H1 (cell line): Measurements from ENCODE around the gene HLX. TPM values are rescaled to one million over a fixed set of nuclear protein-coding genes. Genes with fewer than 3 reads are reported as not detected.

Experiments
- CTCF ChIA-PET: fragments of 300-600 bp; sonication (Branson Sonifier 250); formaldehyde crosslinking; loops from one replicate; lab custom pipeline; 2021; ENCODE audit not compliant: partially characterized antibody; lab: Charles Lee
- POLR2A ChIA-PET: fragments of 300-600 bp; sonication (Branson Sonifier 250); formaldehyde crosslinking; loops from one replicate; lab custom pipeline; 2021; ENCODE audit warnings: inconsistent platforms; ENCODE audit not compliant: partially characterized antibody; lab: Charles Lee
- DNase-seq, 2 experiments: peaks; one replicate each; pipeline versions ENCODE4 v3.0.0 to v3.0.0-alpha.2; 2010 to 2022; ENCODE audit warnings: low spot score in 2 of 2, low read depth in 1 of 2, mixed read lengths in 1 of 2
- FAIRE-seq: peaks from 2 replicates; lab custom pipeline; 2011; peaks lifted over from hg19 to GRCh38; lab: Jason Lieb, UNC
- H2AFZ ChIP-seq: 2 replicates; pipeline ENCODE4 v1.8.1; 2012; ENCODE audit warnings: low read length, inconsistent platforms
- H2AK5ac ChIP-seq: 2 replicates; pipeline ENCODE4 v1.6.1; 2013; ENCODE audit warnings: low read depth, low read length
- H2BK120ac ChIP-seq: replicated peaks from 2 replicates; pipeline ENCODE3; 2013; ENCODE audit warnings: low read depth, low read length, inconsistent platforms
- H2BK12ac ChIP-seq: 2 replicates; pipeline ENCODE4 v1.6.1; 2013; ENCODE audit warnings: low read depth, low read length
- H2BK15ac ChIP-seq: 2 replicates; pipeline ENCODE4 v1.6.1; 2013; ENCODE audit warnings: low read length
- H2BK20ac ChIP-seq: 2 replicates; pipeline ENCODE4 v1.6.1; 2013; ENCODE audit warnings: low read length
- H2BK5ac ChIP-seq: 2 replicates; pipeline ENCODE4 v1.6.1; 2013; ENCODE audit warnings: low read depth, low read length
- H3K14ac ChIP-seq: 2 replicates; pipeline ENCODE4 v1.6.1; 2013; ENCODE audit warnings: inconsistent platforms; ENCODE audit not compliant: insufficient read length
- H3K18ac ChIP-seq: 2 replicates; pipeline ENCODE4 v1.6.1; 2013; ENCODE audit warnings: low read length; ENCODE audit errors: extremely low read depth
- H3K23ac ChIP-seq: 2 replicates; pipeline ENCODE4 v1.6.1; 2013; ENCODE audit warnings: inconsistent platforms; ENCODE audit not compliant: insufficient read length
- H3K23me2 ChIP-seq: 2 replicates; pipeline ENCODE4 v1.6.1; 2013; ENCODE audit warnings: low read depth, low read length
- H3K27ac ChIP-seq: 2 replicates; pipeline ENCODE4 v1.6.1; 2011; ENCODE audit warnings: low read depth, low read length, inconsistent platforms
- H3K27me3 ChIP-seq, 4 experiments: replicated peaks in 1 of 4; 1 replicate in 1 of 4; 2 replicates in 3 of 4; pipeline versions ENCODE4 v1.6.1 to v1.8.1; 2011 to 2013; ENCODE audit warnings: low read length in 3 of 4, mild to moderate bottlenecking in 3 of 4, inconsistent platforms in 2 of 4, mixed read lengths in 2 of 4, moderate library complexity in 1 of 4; ENCODE audit not compliant: control insufficient read depth in 3 of 4, insufficient read depth in 3 of 4; ENCODE audit errors: extremely low read depth in 1 of 4
- H3K36me3 ChIP-seq, 4 experiments: 2 replicates each; pipeline versions ENCODE4 v1.6.1 to v1.8.1; 2011 to 2013; ENCODE audit warnings: mild to moderate bottlenecking in 4 of 4, low read length in 3 of 4, moderate library complexity in 2 of 4, control low read depth in 1 of 4, inconsistent platforms in 1 of 4; ENCODE audit not compliant: insufficient read depth in 4 of 4, control insufficient read depth in 2 of 4
- H3K4ac ChIP-seq: replicated peaks from 2 replicates; pipeline ENCODE3; 2013; ENCODE audit warnings: low read length, low read depth, mixed read lengths, inconsistent platforms; ENCODE audit not compliant: insufficient read length
- H3K4me1 ChIP-seq, 4 experiments: replicated peaks in 1 of 4; 1 replicate in 1 of 4; 2 replicates in 3 of 4; pipeline versions ENCODE4 v1.6.1 to v1.8.1; 2011 to 2013; ENCODE audit warnings: low read length in 3 of 4, inconsistent platforms in 2 of 4, mixed read lengths in 1 of 4; ENCODE audit not compliant: insufficient read depth in 4 of 4, control insufficient read depth in 3 of 4
- H3K4me2 ChIP-seq, 2 experiments: 2 replicates each; pipeline versions ENCODE4 v1.6.1 to v1.8.1; 2011 to 2013; ENCODE audit warnings: low read depth in 2 of 2, low read length in 2 of 2, control low read depth in 1 of 2, inconsistent platforms in 1 of 2, mild to moderate bottlenecking in 1 of 2; ENCODE audit not compliant: insufficient read depth in 1 of 2
- H3K4me3 ChIP-seq, 4 experiments: fragments of 200-600, 300-600 bp in 1 of 4; sonication (generic), shearing (Covaris generic), sonication (Bioruptor Twin) in 1 of 4; 2 replicates each; pipeline versions ENCODE4 v1.5.1 to v1.8.1; 2011 to 2016; ENCODE audit warnings: low read length in 4 of 4, low read depth in 3 of 4, control low read depth in 2 of 4, inconsistent platforms in 2 of 4, mild to moderate bottlenecking in 2 of 4, mixed read lengths in 1 of 4, moderate library complexity in 1 of 4; ENCODE audit not compliant: insufficient read depth in 2 of 4; ENCODE audit errors: extremely low read depth in 1 of 4
- H3K56ac ChIP-seq: replicated peaks from 2 replicates; pipeline ENCODE3; 2013; ENCODE audit warnings: low read depth, mild to moderate bottlenecking, mixed read lengths, low read length, inconsistent platforms; ENCODE audit not compliant: insufficient read length
- H3K79me1 ChIP-seq: 2 replicates; pipeline ENCODE4 v1.6.1; 2013; ENCODE audit warnings: low read depth, low read length, control low read depth
- H3K79me2 ChIP-seq, 2 experiments: 2 replicates each; pipeline versions ENCODE4 v1.6.1 to v1.8.1; 2012 to 2013; ENCODE audit warnings: low read length in 2 of 2, mild to moderate bottlenecking in 2 of 2, inconsistent platforms in 1 of 2; ENCODE audit not compliant: insufficient read depth in 2 of 2, control insufficient read depth in 1 of 2
- H3K9ac ChIP-seq, 4 experiments: replicated peaks in 1 of 4; 1 replicate in 1 of 4; 2 replicates in 3 of 4; pipeline versions ENCODE4 v1.6.1 to v1.8.1; 2011 to 2013; ENCODE audit warnings: low read depth in 3 of 4, low read length in 3 of 4, control low read depth in 2 of 4, mild to moderate bottlenecking in 2 of 4, moderate library complexity in 2 of 4, inconsistent platforms in 1 of 4; ENCODE audit errors: extremely low read depth in 1 of 4
- H3K9me3 ChIP-seq, 2 experiments: 2 replicates each; pipeline versions ENCODE4 v1.6.1 to v1.8.1; 2012 to 2013; ENCODE audit warnings: mild to moderate bottlenecking in 2 of 2, moderate library complexity in 2 of 2, control low read depth in 1 of 2, inconsistent platforms in 1 of 2, low read depth in 1 of 2, low read length in 1 of 2, mixed read lengths in 1 of 2; ENCODE audit not compliant: insufficient read depth in 2 of 2
- H4K20me1 ChIP-seq, 2 experiments: replicated peaks in 1 of 2; 2 replicates each; pipeline versions ENCODE3 to v1.8.1; 2011 to 2013; ENCODE audit warnings: inconsistent platforms in 2 of 2, low read length in 2 of 2, mild to moderate bottlenecking in 1 of 2; ENCODE audit not compliant: insufficient read depth in 2 of 2, control insufficient read depth in 1 of 2
- H4K5ac ChIP-seq: 2 replicates; pipeline ENCODE4 v1.6.1; 2013; ENCODE audit warnings: low read length, low read depth, mixed read lengths, inconsistent platforms; ENCODE audit not compliant: insufficient read length
- H4K8ac ChIP-seq: 2 replicates; pipeline ENCODE4 v1.8.0; 2013; ENCODE audit warnings: mild to moderate bottlenecking, moderate library complexity, low read length, inconsistent platforms; ENCODE audit not compliant: insufficient read depth; ENCODE audit errors: extremely low read depth
- H4K91ac ChIP-seq: replicated peaks from 2 replicates; pipeline ENCODE3; 2013; ENCODE audit warnings: low read length, mixed read lengths, inconsistent platforms; ENCODE audit not compliant: insufficient read length
- CBX8 ChIP-seq: fragments of 300-800, 300-1000 bp; sonication (generic); IDR thresholded peaks from 2 replicates; pipeline ENCODE4 v1.7.1; 2016; ENCODE audit warnings: low read depth, low read length, borderline replicate concordance
- CHD1 ChIP-seq: IDR thresholded peaks from 2 replicates; pipeline ENCODE4 v1.6.1; 2012; ENCODE audit warnings: low read depth, low read length, improper control_type of control experiment
- CTBP2 ChIP-seq: IDR thresholded peaks from 2 replicates; pipeline ENCODE4 v1.7.0; 2011; ENCODE audit warnings: borderline replicate concordance, mild to moderate bottlenecking, moderate library complexity, mixed read lengths, low read length; ENCODE audit not compliant: insufficient read depth, insufficient read length
- EP300 ChIP-seq, 2 experiments: IDR thresholded peaks; 1 replicate in 1 of 2; 2 replicates in 1 of 2; pipeline ENCODE4 v1.6.1; 2011 to 2012; ENCODE audit warnings: low read depth in 2 of 2, low read length in 2 of 2, mild to moderate bottlenecking in 2 of 2, borderline replicate concordance in 1 of 2, inconsistent platforms in 1 of 2, moderate library complexity in 1 of 2
- JUND ChIP-seq: IDR thresholded peaks from 2 replicates; pipeline ENCODE4 v1.6.1; 2011; ENCODE audit warnings: mild to moderate bottlenecking, improper control_type of control experiment, low read length
- POLR2AphosphoS5 ChIP-seq: IDR thresholded peaks from 2 replicates; pipeline ENCODE4 v1.6.1; 2011; ENCODE audit warnings: low read depth, low read length
- SP4 ChIP-seq: IDR thresholded peaks from 2 replicates; pipeline ENCODE4 v1.6.1; 2012; ENCODE audit warnings: low read length, inconsistent platforms
- SRF ChIP-seq: IDR thresholded peaks from 2 replicates; pipeline ENCODE4 v1.6.1; 2011; ENCODE audit warnings: mild to moderate bottlenecking, low read depth, low read length, moderate library complexity
- SUZ12 ChIP-seq: fragments of 200-600 bp; sonication (generic); IDR thresholded peaks from 2 replicates; pipeline ENCODE4 v1.6.1; 2012; ENCODE audit warnings: mild to moderate bottlenecking, inconsistent platforms, low read length, moderate library complexity, mixed read lengths
- TCF12 ChIP-seq: IDR thresholded peaks from 2 replicates; pipeline ENCODE4 v1.6.1; 2011; ENCODE audit warnings: low read depth, mild to moderate bottlenecking, low read length
- WGBS, 2 experiments: shearing (Covaris generic) in 1 of 2; methylation state at CpG; one replicate each; pipeline versions ENCODE4 v1.1.6 to v1.1.7; 2013 to 2015; ENCODE audit warnings: low lambda C conversion rate in 2 of 2, mixed read lengths in 2 of 2, inconsistent platforms in 1 of 2, low coverage in 1 of 2, missing lambda C conversion rate in 1 of 2; ENCODE audit not compliant: insufficient replicate concordance in 2 of 2, insufficient coverage in 1 of 2, insufficient read length in 1 of 2; ENCODE audit errors: extremely low coverage in 1 of 2, missing lambda C conversion rate in 1 of 2; 5-methylcytosine and 5-hydroxymethylcytosine counted together
- polyA plus RNA-seq, 7 experiments: library from polyadenylated mRNA; depleted of rRNA in 3 of 7; stranded (reverse) in 5 of 7; unstranded in 2 of 7; fragments of >200 nt in 5 of 7; fragments of 200-250 nt in 2 of 7; gene quantifications; 1 replicate in 5 of 7; 2 replicates in 1 of 7; 4 replicates in 1 of 7; pipeline versions ENCODE4 v1.2.1 to v1.2.3, GENCODE V29; 2011 to 2013; ENCODE audit warnings: missing spikeins in 2 of 7, mixed read lengths in 2 of 7
- total RNA-seq: library from RNA; stranded (reverse); fragmentation: NEBNext Ultra II Directional; extraction: Animal tissue kit (Norgen Biotek cat#: 25700); gene quantifications from 2 replicates; pipeline ENCODE4 v1.2.1, GENCODE V29; 2021
- TF ChIP-seq, protein P1 (sequence below): IDR thresholded peaks from 2 replicates; pipeline ENCODE4 v1.6.1; 2012; ENCODE audit warnings: inconsistent platforms

HLX gene
- total and polyA plus RNA-seq, 2 of the 8 experiments (the other 6 are each of a cell fraction or from before 2014, with no cell fraction given) = 0.11 to 0.30 TPM

DNA sequence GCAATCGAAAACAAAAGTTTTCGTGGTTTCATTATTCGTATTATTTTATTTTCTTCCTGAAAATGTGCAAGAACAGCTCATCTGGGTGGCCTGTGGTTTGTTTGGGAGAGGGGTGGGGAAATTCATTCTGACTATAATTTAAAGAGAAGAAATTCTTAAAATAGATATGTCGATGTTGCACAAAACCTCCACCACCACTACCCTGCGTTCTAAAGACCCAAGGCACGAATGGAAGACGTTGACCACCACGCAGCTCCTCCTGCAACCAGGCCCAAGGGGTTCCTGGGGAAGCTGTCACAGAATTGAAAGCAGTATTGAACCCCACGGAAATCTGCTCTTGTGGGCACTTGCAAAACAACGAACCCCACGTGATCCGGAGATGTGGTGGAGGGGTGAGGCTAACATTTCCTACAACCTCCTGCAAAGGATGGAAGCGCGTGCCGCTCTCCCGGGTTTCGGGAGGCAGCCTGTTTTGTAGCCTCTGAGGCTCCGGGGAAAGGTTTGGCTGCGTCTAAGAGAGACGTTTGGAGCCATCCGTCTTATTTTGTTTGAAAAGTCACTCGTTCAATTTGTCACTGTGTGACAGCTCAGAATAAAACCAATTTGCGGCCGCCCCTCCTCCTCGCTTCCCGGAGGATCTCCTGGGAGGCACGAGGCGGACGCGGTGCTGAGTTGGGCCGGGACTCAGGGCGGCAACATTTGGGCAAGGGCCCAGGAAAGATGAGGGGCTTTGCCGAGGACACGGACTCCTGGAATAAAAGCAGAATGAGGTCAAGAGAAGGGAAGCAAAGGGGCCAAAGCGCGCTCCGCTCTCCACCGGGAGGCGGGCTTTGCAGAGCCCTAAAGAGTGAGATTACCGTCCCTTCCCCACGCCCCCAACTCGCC lies 810 bp upstream of the HLX start:
- Histone ChIP-seq H2BK5ac (no peak overlapping the region), H2BK12ac (no peak overlapping the region), H3K18ac (no peak overlapping the region), H3K4me3 (peak overlapping the region; percentile 22 to 65 (median 24); a peak in 5 of 8 replicates), H3K79me2 (no peaks in the 10 kb centered on the region), H3K14ac (no peak overlapping the region), H2AFZ (no peak overlapping the region), H3K36me3 (no peaks in the 10 kb centered on the region; a peak in 1 of 8 replicates), H3K4ac (no peak overlapping the region), H3K23me2 (peaks cover 9% of the 10 kb centered on the region; the same call in 1 of the 2 replicates), H4K5ac (no peak overlapping the region), H3K4me1 (peaks cover 8 to 25% (median 15%) of the 10 kb centered on the region in 4 experiments), H2BK15ac (no peak overlapping the region), H2BK20ac (no peak overlapping the region), H2BK120ac (no peak overlapping the region), H3K9ac (no peak overlapping the region), H2AK5ac (no peak overlapping the region), H3K79me1 (no peaks in the 10 kb centered on the region), H3K23ac (no peak overlapping the region), H4K8ac (no peak overlapping the region), H3K56ac (no peak overlapping the region), H3K27ac (no peak overlapping the region), H3K9me3 (no peaks in the 10 kb centered on the region), H4K91ac (no peak overlapping the region), H4K20me1 (peaks cover 9 to 21% of the 10 kb centered on the region in 2 experiments), H3K4me2 (peak overlapping the region; percentile 95 to 97), H3K27me3 (peaks cover 74 to 93% (median 86%) of the 10 kb centered on the region in 4 experiments)
- FAIRE-seq = no peak
- WGBS, 2 experiments = 4% methylated on average over 42 of the region's 42 CpGs; no CpG with 5 or more reads in 1 of the 2 experiments
- DNase-seq = peak in 1 of 2 experiments; percentile 52
- ChIA-PET POLR2A (interaction anchor here (0.6 to 2.8 kb wide), 6 partner anchors 8 to 115 kb away, joined by 3 to 12 read pairs (median 4); no protein-coding TSS in a partner anchor), CTCF (interaction anchor here (0.6 to 5.7 kb wide), 10 partner anchors 7 to 408 kb away, joined by 3 to 32 read pairs (median 4); no protein-coding TSS in a partner anchor)
- TF ChIP-seq TCF12 = no peak
- TF ChIP-seq SP4 = no peak
- TF ChIP-seq CBX8 = 0 out of 2 replicates have a peak, but pooled peaks have one; percentile 47
- TF ChIP-seq SUZ12 = peak; percentile 79
- TF ChIP-seq POLR2AphosphoS5 = no peak
- TF ChIP-seq JUND = no peak
- peak; percentile 72 for TF ChIP-seq CTBP2
- TF ChIP-seq SRF = no peak
- no peak for TF ChIP-seq EP300 (IDR thresholded peaks at IDR 0.05; ENCODE audit: borderline replicate concordance in 1 of 2, low read depth in 2 of 2, low read length in 2 of 2)
- no peak for TF ChIP-seq CHD1
- TF ChIP-seq, protein P1, sequence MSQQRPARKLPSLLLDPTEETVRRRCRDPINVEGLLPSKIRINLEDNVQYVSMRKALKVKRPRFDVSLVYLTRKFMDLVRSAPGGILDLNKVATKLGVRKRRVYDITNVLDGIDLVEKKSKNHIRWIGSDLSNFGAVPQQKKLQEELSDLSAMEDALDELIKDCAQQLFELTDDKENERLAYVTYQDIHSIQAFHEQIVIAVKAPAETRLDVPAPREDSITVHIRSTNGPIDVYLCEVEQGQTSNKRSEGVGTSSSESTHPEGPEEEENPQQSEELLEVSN = no peak; the same call in 1 of the 2 replicates
